Stimulated activated CD8-positive, alpha-beta memory T cell treated with anti-CD3 and anti-CD28 coated beads, Interleukin-4, amount 100 ng/mL, for 4 hours (primary cell): Measurements from ENCODE around the gene MYO5C.
A peak's percentile ranks its signal among the peaks of the same experiment; 100 is the strongest.

Experiments
- DNase-seq, 2 donors: peaks; one replicate each; pipeline ENCODE4 v3.0.0-alpha.2; 2020; ENCODE audit warnings: low read depth in 2 of 2, low spot score in 1 of 2

The MYO5C gene

DNA sequence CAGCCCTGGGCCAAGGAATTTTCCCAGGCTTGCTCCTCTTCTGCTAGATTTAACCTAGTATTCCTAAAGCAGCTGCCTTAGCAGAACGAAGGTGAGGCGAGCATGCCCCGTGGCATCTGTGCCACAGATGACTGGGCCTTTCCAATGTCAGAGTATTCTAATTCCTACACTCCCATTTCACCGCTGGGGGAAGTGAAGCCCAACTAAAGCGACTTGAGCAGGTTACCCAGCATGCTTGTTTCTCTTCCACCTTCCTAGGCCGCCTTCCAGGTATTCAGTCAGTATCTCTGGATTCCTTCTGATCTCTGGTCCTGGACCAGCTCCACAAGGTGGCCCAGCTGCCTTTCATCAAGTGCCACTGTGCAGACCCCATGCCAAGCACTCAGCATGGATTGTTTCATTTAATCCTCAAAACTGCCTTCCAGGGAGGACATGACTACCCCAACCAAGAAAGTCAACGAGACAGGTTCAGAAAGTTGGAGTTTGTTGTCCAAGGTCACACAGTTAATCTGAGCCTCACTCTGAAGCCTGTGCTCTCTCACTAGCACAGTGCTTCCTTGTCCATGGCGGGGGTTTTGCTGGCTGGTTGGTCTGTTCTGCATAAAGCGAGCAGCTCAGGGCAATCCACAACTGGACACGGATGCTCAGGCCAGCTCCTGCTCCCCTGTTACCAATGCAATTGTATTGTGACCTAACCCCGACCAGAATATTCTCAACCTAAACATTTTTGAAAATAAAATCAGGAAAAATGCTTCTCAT, 15.1 kb downstream of the MYO5C start:
- DNase-seq = no peak

DNA sequence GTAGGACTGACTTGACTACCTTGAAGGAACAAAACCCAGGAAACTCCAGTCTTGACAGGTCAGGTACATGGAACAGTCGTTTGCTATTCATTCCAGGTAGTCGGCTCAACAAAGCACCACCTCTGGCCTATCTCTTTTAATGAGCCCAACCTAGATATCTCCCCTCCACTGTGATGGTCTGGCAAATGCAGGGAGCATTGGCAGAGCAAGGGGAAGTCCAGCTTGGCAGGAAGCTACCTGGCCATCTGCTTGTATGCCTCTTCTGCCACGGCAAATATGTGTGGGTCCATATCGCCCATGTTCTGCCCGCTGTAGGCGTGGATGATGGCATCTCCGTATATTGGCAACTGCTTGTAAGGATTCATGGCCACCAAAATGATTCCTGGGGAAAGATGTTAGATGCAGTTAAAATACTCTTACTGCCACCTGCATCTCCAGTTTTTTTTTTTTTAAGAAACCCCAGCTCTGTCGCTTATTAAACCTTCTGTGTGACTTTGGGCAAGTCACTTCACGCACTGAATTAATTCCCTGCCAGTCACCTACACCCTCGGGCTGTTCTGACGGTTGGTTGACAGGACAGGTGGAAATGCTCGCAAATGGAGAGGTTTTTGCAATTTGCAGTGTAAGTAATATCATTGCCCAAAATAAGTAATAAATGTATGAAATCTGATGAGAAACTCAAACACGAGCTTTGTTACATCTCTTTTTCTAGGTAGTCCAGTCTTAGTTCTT, 16.8 kb downstream of the MYO5C start:
- no peak for DNase-seq

DNA sequence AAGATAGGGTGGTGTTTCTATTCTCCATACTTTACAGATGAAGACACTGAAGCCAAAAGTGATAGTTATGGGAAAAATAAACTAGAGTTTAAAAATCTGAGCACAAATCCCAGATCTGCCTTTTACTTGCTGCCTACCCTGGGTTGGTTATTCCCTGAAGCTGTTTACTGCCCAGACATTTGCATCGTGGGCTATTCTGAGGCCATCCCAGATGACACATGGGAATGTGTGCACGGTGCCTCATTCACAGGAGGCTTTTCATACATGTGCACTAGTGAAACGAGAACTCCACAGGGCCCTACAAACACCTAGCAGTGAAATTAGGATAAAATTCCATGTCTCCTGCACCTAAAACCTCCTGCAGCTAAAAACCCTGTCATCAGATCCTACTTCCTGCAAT, 17.5 kb downstream of the MYO5C start:
- no peak for DNase-seq

GRCh38 chr15:52277575-52277974, 18.0 kb downstream of the MYO5C start:
- DNase-seq = no peak

DNA sequence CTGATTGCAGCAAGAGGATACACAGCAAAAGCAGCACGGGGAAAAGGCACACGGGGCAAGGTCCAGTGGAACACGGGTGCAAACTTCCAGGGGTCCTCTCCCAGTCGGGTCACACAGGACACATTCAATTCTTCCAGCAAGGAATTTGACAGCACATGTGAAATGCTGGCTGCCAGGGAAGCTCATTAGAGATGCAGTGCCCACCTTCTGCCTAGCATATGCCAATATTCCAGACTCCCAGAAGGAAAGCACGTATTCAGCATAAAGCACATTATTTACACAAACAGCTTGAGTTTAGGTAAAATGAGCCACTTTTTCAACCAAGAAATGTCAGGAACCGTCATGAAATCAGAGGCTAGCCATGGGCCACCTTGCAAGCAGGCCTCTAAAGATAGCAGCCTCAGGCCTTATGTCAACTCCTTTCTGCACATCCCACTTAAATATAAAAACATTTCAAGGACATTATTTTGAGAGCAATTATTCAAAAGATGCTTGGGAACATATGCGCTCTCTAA, 19.3 kb downstream of the MYO5C start:
- DNase-seq = no peak

- DNase-seq = no peak
Measured at GRCh38 chr15:52263563-52264282, 31.9 kb downstream of the MYO5C start.

- DNase-seq = no peak
Measured at GRCh38 chr15:52262364-52262763, 33.2 kb downstream of the MYO5C start.

- DNase-seq = peak in 1 of 2 donors; percentile 12
Measured at GRCh38 chr15:52261498-52262242, 33.9 kb downstream of the MYO5C start.

GRCh38 chr15:52261026-52261425, 34.6 kb downstream of the MYO5C start:
- DNase-seq = no peak

DNA sequence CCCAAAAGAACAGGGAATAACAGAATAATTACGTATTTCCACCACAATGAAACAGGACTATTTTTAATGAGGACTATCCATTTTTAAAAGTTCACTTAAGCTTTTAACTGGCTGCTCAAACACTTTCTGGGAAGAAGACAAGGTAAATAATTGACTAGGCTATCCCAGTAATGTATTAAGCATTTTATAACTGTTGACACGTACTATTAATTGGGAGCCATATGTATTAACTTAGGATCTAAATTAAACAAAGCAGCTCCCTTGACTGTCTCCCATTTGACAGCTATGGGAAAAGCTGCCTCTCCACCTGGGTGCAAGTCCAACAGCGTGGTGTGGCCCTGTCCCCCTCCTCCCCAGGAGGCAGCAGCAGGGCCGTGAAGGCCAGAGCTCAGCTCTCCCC, 36.1 kb downstream of the MYO5C start:
- no peak for DNase-seq

- DNase-seq = no peak
Measured at GRCh38 chr15:52258461-52258860, 37.1 kb downstream of the MYO5C start.

GRCh38 chr15:52257734-52258062, 37.9 kb downstream of the MYO5C start:
- DNase-seq = no peak

- no peak for DNase-seq
Measured at GRCh38 chr15:52256930-52257733, 38.5 kb downstream of the MYO5C start.

DNA sequence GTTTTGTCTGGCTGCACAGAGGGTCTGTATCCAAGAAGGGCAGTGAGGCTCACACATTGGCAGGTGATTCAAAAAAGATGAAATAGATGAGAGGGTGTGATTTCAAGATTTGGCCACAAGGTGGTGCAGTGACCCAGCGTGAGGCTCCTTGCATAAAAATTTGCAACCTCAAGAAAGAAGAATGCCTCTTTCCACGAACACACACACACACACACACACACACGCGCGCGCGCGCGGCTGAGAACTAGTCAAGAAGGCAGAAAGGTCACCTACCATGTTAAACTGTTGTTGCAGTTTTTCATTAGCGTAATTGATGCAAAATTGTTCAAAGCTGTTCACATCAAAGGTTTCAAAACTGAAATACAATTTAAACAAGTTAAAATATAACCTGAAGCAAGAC, 39.2 kb downstream of the MYO5C start:
- peak; percentile 56 to 62 for DNase-seq

DNA sequence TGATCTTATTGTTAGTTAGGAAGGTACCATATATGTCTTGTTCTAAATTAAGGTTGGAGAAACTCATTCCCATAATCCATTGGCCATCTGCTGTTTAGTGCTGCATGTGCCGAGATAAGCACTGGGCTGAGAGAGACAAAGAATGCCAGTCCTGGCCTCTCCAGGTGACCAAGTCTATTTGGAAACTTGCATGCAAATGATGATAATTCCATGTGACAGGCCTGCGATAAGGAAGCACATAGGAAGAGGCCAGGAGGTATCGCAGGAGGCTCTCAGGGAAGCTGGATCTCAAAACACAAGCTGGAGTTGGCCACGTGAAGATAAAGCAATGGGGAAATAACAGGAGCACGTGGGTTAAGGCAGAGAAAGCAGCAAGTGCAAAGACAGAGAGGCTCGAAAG, 39.7 kb downstream of the MYO5C start:
- no peak for DNase-seq

- no peak for DNase-seq
Measured at GRCh38 chr15:52255008-52255407, 40.6 kb downstream of the MYO5C start.

DNA sequence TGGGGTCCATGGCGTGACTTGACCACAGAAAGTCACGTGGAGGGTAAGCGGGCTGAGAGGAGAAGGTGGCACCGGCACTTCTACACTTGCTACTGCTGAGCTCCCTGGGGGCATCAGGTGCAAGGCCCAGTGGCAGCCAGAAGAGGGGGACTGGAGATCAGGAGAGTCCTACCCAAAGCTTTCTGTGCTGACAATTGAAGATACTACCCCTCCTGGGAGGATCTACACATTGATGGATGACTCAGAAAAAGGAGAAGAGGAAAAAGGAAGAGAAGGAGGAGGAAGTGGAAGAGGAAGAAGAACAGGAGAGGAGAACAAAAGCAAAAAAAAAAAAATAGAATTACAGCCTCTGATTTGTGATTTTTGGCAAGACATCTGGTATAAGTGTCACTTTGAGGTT, 41.2 kb downstream of the MYO5C start:
- DNase-seq = no peak

GRCh38 chr15:52252781-52253180, 42.8 kb downstream of the MYO5C start:
- DNase-seq = no peak

GRCh38 chr15:52251144-52251860, 44.3 kb downstream of the MYO5C start:
- no peak for DNase-seq

GRCh38 chr15:52247461-52247860, 48.1 kb downstream of the MYO5C start:
- DNase-seq = no peak
